Neural progenitor cell (in vitro differentiated cells): ENCODE data around the gene CDA. TPM values are rescaled to one million over a fixed set of nuclear protein-coding genes. Genes with fewer than 3 reads are reported as not detected.

Experiments used
- DNase-seq: peaks from one replicate; pipeline ENCODE4 v3.0.0-alpha.2; 2016; ENCODE audit warnings: low spot score
- H2AFZ ChIP-seq: fragments of 200-600 bp; sonication (generic); replicated peaks from 2 replicates; pipeline ENCODE4 v1.6.1; 2016; ENCODE audit warnings: antibody characterized with exemption
- H3F3A ChIP-seq: fragments of 200-600 bp; sonication (generic); 2 replicates; pipeline ENCODE4 v1.6.1; 2016; ENCODE audit warnings: antibody characterized with exemption, low read depth
- H3K27ac ChIP-seq: fragments of 200-600 bp; sonication (generic); 2 replicates; pipeline ENCODE4 v1.5.1; 2016; ENCODE audit warnings: mild to moderate bottlenecking
- H3K27me3 ChIP-seq: fragments of 200-600 bp; sonication (generic); 2 replicates; pipeline ENCODE4 v1.6.1; 2016; ENCODE audit warnings: mild to moderate bottlenecking, moderate library complexity
- H3K36me3 ChIP-seq: fragments of 200-600 bp; sonication (generic); 2 replicates; pipeline ENCODE4 v1.5.1; 2016
- H3K4me1 ChIP-seq: fragments of 200-600 bp; sonication (generic); 2 replicates; pipeline ENCODE4 v1.6.1; 2016; ENCODE audit warnings: mixed run types
- H3K4me2 ChIP-seq: fragments of 200-600 bp; sonication (generic); 2 replicates; pipeline ENCODE4 v1.6.1; 2016
- H3K4me3 ChIP-seq: fragments of 200-600 bp; sonication (generic); 2 replicates; pipeline ENCODE4 v1.5.1; 2016
- H3K79me2 ChIP-seq: fragments of 200-600 bp; sonication (generic); 2 replicates; pipeline ENCODE4 v1.6.1; 2016; ENCODE audit warnings: low read depth
- H3K9ac ChIP-seq: fragments of 200-600 bp; sonication (generic); 2 replicates; pipeline ENCODE4 v1.6.1; 2016
- H3K9me3 ChIP-seq: fragments of 200-600 bp; sonication (generic); 2 replicates; pipeline ENCODE4 v1.5.1; 2016; ENCODE audit warnings: low read depth
- H4K20me1 ChIP-seq: fragments of 200-600 bp; sonication (generic); 2 replicates; pipeline ENCODE4 v1.6.1; 2016; ENCODE audit warnings: low read depth
- H3K27ac Mint-ChIP-seq: 3 replicates; pipeline ENCODE4 v1.8.0; 2021; ENCODE audit warnings: mixed read lengths
- H3K27me3 Mint-ChIP-seq: 2 replicates; pipeline ENCODE4 v1.8.0; 2022; ENCODE audit warnings: low read depth, mild to moderate bottlenecking, inconsistent platforms, moderate library complexity, mixed read lengths; ENCODE audit not compliant: insufficient read depth
- H3K36me3 Mint-ChIP-seq: 3 replicates; pipeline ENCODE4 v1.8.0; 2021; ENCODE audit warnings: mixed read lengths
- H3K4me1 Mint-ChIP-seq: 3 replicates; pipeline ENCODE4 v1.8.0; 2021; ENCODE audit warnings: mixed read lengths
- H3K4me3 Mint-ChIP-seq: 3 replicates; pipeline ENCODE4 v1.8.0; 2021; ENCODE audit warnings: mild to moderate bottlenecking, moderate library complexity, mixed read lengths
- H3K9me3 Mint-ChIP-seq: 3 replicates; pipeline ENCODE4 v1.8.0; 2020; ENCODE audit warnings: mixed read lengths
- EZH2 ChIP-seq: fragments of 200-600 bp; sonication (generic); IDR thresholded peaks from 2 replicates; pipeline ENCODE4 v1.6.1; 2017; ENCODE audit warnings: antibody characterized with exemption, mild to moderate bottlenecking, moderate library complexity
- EZH2phosphoT487 ChIP-seq: fragments of 200-600 bp; sonication (generic); IDR thresholded peaks from 2 replicates; pipeline ENCODE4 v1.6.1; 2017; ENCODE audit warnings: antibody characterized with exemption
- total RNA-seq: library from RNA; depleted of rRNA; stranded (reverse); fragments of >200 nt; gene quantifications from 2 replicates; pipeline ENCODE4 v1.2.3, GENCODE V29; 2015; ENCODE audit warnings: low replicate concordance
- TF ChIP-seq, protein P1 (sequence below): fragments of 200-600 bp; sonication (generic); IDR thresholded peaks from 2 replicates; pipeline ENCODE4 v1.5.1; 2017; ENCODE audit warnings: antibody characterized with exemption, mild to moderate bottlenecking

The CDA gene
- total RNA-seq, 1 donor from 2014 or later = 0.64 TPM

DNA sequence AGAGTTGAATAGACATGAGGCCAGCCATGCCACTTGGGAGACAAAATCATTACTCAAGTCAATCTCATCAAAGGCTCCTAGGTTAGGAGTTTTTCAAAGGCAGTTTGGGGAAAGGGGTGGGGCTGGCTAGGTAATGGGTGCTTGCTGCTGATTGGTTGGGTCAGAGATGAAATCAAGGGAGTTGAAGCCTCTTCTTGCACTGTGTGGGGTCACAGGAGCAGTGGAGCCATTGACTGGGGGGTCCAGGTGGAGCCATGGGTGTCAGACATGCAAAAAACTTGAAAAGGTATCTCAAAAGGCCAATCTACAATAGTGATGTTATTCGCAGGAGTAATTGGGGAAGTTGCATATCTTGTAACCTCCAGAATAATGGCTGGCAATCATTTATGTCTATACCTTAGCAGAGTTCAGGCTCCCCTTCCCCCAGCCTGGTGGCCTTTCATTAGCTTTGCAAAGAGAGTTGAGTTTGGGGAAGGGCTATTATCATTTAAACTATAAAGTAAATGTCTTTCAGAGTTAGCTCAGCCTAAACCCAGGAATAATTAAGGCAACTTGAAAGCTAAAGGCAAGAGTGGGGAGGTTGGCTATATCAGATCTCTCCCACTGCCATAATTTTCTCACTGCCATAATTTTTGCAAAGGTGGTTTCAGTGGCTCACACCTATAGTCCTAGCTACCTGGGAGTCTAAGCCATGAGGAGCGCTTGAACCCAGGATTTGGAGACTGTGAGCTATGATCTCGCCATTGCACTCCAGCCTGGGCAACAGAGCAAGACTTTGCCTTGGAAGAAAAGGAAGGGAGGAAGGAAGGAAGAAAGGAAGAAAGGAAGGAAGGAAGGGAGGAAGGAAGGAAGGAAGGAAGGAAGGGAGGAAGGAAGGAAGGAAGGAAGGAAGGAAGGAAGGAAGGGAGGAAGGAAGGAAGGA, 36.5 kb downstream of the CDA start:
- no peak overlapping the region for H3K4me2 ChIP-seq
- no peaks in the 10 kb centered on the region for H3K9me3 ChIP-seq
- DNase-seq = no peak
- H3K36me3 ChIP-seq = no peaks in the 10 kb centered on the region
- Mint-ChIP-seq H3K27ac (peak overlapping the region; percentile 60), H3K9me3 (peaks cover 12% of the 10 kb centered on the region), H3K4me1 (peaks cover 20% of the 10 kb centered on the region), H3K36me3 (peaks cover 3% of the 10 kb centered on the region), H3K4me3 (no peak overlapping the region), H3K27me3 (peaks cover 8% of the 10 kb centered on the region)
- H3K27ac ChIP-seq = no peak overlapping the region
- H4K20me1 ChIP-seq = no peaks in the 10 kb centered on the region
- no peak overlapping the region for H2AFZ ChIP-seq
- no peak overlapping the region for H3K9ac ChIP-seq
- TF ChIP-seq, protein P1, sequence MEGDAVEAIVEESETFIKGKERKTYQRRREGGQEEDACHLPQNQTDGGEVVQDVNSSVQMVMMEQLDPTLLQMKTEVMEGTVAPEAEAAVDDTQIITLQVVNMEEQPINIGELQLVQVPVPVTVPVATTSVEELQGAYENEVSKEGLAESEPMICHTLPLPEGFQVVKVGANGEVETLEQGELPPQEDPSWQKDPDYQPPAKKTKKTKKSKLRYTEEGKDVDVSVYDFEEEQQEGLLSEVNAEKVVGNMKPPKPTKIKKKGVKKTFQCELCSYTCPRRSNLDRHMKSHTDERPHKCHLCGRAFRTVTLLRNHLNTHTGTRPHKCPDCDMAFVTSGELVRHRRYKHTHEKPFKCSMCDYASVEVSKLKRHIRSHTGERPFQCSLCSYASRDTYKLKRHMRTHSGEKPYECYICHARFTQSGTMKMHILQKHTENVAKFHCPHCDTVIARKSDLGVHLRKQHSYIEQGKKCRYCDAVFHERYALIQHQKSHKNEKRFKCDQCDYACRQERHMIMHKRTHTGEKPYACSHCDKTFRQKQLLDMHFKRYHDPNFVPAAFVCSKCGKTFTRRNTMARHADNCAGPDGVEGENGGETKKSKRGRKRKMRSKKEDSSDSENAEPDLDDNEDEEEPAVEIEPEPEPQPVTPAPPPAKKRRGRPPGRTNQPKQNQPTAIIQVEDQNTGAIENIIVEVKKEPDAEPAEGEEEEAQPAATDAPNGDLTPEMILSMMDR = no peak
- TF ChIP-seq EZH2phosphoT487 (no peak), EZH2 (no peak)
- no peaks in the 10 kb centered on the region for H3K4me1 ChIP-seq
- H3F3A ChIP-seq = no peaks in the 10 kb centered on the region
- no peaks in the 10 kb centered on the region for H3K79me2 ChIP-seq
- H3K4me3 ChIP-seq = no peak overlapping the region
- no peaks in the 10 kb centered on the region for H3K27me3 ChIP-seq

DNA sequence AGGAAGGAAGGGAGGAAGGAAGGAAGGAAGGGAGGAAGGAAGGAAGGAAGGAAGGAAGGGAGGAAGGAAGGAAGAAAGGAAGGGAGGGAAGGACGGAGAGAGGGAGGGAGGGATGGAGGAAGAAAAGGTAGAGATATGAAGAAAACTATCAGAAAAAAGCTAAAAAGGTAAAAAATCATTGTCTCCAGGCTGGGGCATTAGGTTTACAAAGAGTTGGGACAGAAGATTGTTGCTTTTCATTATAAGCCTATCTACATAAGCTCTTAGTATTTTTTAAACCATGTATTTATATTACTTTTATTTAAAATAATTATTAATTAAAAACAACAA, 37.2 kb downstream of the CDA start:
- no peaks in the 10 kb centered on the region for H3K79me2 ChIP-seq
- H3F3A ChIP-seq = no peaks in the 10 kb centered on the region
- Mint-ChIP-seq H3K27ac (no peak overlapping the region), H3K36me3 (peaks cover 3% of the 10 kb centered on the region), H3K9me3 (peaks cover 12% of the 10 kb centered on the region), H3K27me3 (peaks cover 7% of the 10 kb centered on the region), H3K4me3 (no peak overlapping the region), H3K4me1 (peaks cover 20% of the 10 kb centered on the region)
- no peak overlapping the region for H3K27ac ChIP-seq
- no peak for TF ChIP-seq EZH2phosphoT487
- TF ChIP-seq, protein P1 = no peak
- TF ChIP-seq EZH2 = no peak
- H3K9me3 ChIP-seq = no peaks in the 10 kb centered on the region
- no peaks in the 10 kb centered on the region for H3K4me1 ChIP-seq
- no peaks in the 10 kb centered on the region for H4K20me1 ChIP-seq
- H2AFZ ChIP-seq = no peak overlapping the region
- H3K36me3 ChIP-seq = no peaks in the 10 kb centered on the region
- H3K9ac ChIP-seq = no peak overlapping the region
- no peak for DNase-seq
- no peaks in the 10 kb centered on the region for H3K27me3 ChIP-seq
- no peak overlapping the region for H3K4me2 ChIP-seq
- no peak overlapping the region for H3K4me3 ChIP-seq

DNA sequence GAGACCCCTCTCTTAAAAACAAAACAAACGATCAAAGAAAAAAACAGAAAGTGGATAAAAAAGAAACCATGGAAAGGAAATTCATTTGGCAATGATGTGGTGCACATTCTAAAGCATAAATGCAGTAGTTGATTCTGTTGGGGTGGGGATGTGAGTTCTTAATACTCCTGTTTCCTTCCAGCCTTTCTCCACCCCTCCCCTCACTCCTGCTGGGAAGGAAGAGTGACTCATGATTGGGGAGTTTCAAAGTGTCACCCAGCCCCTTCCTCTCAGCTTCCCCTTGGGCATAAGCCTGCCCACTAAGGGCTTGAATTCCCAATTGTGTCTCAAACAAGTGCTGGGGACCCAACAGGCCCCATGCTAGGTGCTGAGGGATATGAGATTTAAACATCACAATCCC, 37.6 kb downstream of the CDA start:
- Histone ChIP-seq H3K79me2 (no peaks in the 10 kb centered on the region), H3K4me1 (no peaks in the 10 kb centered on the region), H3K27ac (no peak overlapping the region), H3K9me3 (no peaks in the 10 kb centered on the region), H3K27me3 (no peaks in the 10 kb centered on the region), H3K4me2 (no peak overlapping the region), H3K9ac (no peak overlapping the region), H3F3A (no peaks in the 10 kb centered on the region), H3K36me3 (no peaks in the 10 kb centered on the region), H4K20me1 (no peaks in the 10 kb centered on the region), H2AFZ (no peak overlapping the region), H3K4me3 (no peak overlapping the region)
- Mint-ChIP-seq H3K4me1 (peaks cover 20% of the 10 kb centered on the region), H3K9me3 (peaks cover 12% of the 10 kb centered on the region), H3K36me3 (peaks cover 3% of the 10 kb centered on the region), H3K27me3 (peaks cover 6% of the 10 kb centered on the region), H3K4me3 (no peak overlapping the region), H3K27ac (no peak overlapping the region)
- DNase-seq = no peak
- TF ChIP-seq, protein P1 = no peak
- TF ChIP-seq EZH2 = no peak
- no peak for TF ChIP-seq EZH2phosphoT487
